H1 (cell line): ENCODE data around the gene PLA2G4D. TPM values are rescaled to one million over a fixed set of nuclear protein-coding genes. Genes with fewer than 3 reads are reported as not detected.

Experiments used
- CTCF ChIA-PET: fragments of 300-600 bp; sonication (Branson Sonifier 250); formaldehyde crosslinking; loops from one replicate; lab custom pipeline; 2021; ENCODE audit not compliant: partially characterized antibody; lab: Charles Lee
- POLR2A ChIA-PET: fragments of 300-600 bp; sonication (Branson Sonifier 250); formaldehyde crosslinking; loops from one replicate; lab custom pipeline; 2021; ENCODE audit warnings: inconsistent platforms; ENCODE audit not compliant: partially characterized antibody; lab: Charles Lee
- DNase-seq, 2 experiments: peaks; one replicate each; pipeline versions ENCODE4 v3.0.0 to v3.0.0-alpha.2; 2010 to 2022; ENCODE audit warnings: low spot score in 2 of 2, low read depth in 1 of 2, mixed read lengths in 1 of 2
- FAIRE-seq: peaks from 2 replicates; lab custom pipeline; 2011; peaks lifted over from hg19 to GRCh38; lab: Jason Lieb, UNC
- H2AFZ ChIP-seq: 2 replicates; pipeline ENCODE4 v1.8.1; 2012; ENCODE audit warnings: low read length, inconsistent platforms
- H2AK5ac ChIP-seq: 2 replicates; pipeline ENCODE4 v1.6.1; 2013; ENCODE audit warnings: low read depth, low read length
- H2BK120ac ChIP-seq: replicated peaks from 2 replicates; pipeline ENCODE3; 2013; ENCODE audit warnings: low read depth, low read length, inconsistent platforms
- H2BK12ac ChIP-seq: 2 replicates; pipeline ENCODE4 v1.6.1; 2013; ENCODE audit warnings: low read depth, low read length
- H2BK15ac ChIP-seq: 2 replicates; pipeline ENCODE4 v1.6.1; 2013; ENCODE audit warnings: low read length
- H2BK20ac ChIP-seq: 2 replicates; pipeline ENCODE4 v1.6.1; 2013; ENCODE audit warnings: low read length
- H2BK5ac ChIP-seq: 2 replicates; pipeline ENCODE4 v1.6.1; 2013; ENCODE audit warnings: low read depth, low read length
- H3K14ac ChIP-seq: 2 replicates; pipeline ENCODE4 v1.6.1; 2013; ENCODE audit warnings: inconsistent platforms; ENCODE audit not compliant: insufficient read length
- H3K18ac ChIP-seq: 2 replicates; pipeline ENCODE4 v1.6.1; 2013; ENCODE audit warnings: low read length; ENCODE audit errors: extremely low read depth
- H3K23ac ChIP-seq: 2 replicates; pipeline ENCODE4 v1.6.1; 2013; ENCODE audit warnings: inconsistent platforms; ENCODE audit not compliant: insufficient read length
- H3K23me2 ChIP-seq: 2 replicates; pipeline ENCODE4 v1.6.1; 2013; ENCODE audit warnings: low read depth, low read length
- H3K27ac ChIP-seq: 2 replicates; pipeline ENCODE4 v1.6.1; 2011; ENCODE audit warnings: low read depth, low read length, inconsistent platforms
- H3K27me3 ChIP-seq, 4 experiments: replicated peaks in 1 of 4; 1 replicate in 1 of 4; 2 replicates in 3 of 4; pipeline versions ENCODE4 v1.6.1 to v1.8.1; 2011 to 2013; ENCODE audit warnings: low read length in 3 of 4, mild to moderate bottlenecking in 3 of 4, inconsistent platforms in 2 of 4, mixed read lengths in 2 of 4, moderate library complexity in 1 of 4; ENCODE audit not compliant: control insufficient read depth in 3 of 4, insufficient read depth in 3 of 4; ENCODE audit errors: extremely low read depth in 1 of 4
- H3K36me3 ChIP-seq, 4 experiments: 2 replicates each; pipeline versions ENCODE4 v1.6.1 to v1.8.1; 2011 to 2013; ENCODE audit warnings: mild to moderate bottlenecking in 4 of 4, low read length in 3 of 4, moderate library complexity in 2 of 4, control low read depth in 1 of 4, inconsistent platforms in 1 of 4; ENCODE audit not compliant: insufficient read depth in 4 of 4, control insufficient read depth in 2 of 4
- H3K4ac ChIP-seq: replicated peaks from 2 replicates; pipeline ENCODE3; 2013; ENCODE audit warnings: low read length, low read depth, mixed read lengths, inconsistent platforms; ENCODE audit not compliant: insufficient read length
- H3K4me1 ChIP-seq, 4 experiments: replicated peaks in 1 of 4; 1 replicate in 1 of 4; 2 replicates in 3 of 4; pipeline versions ENCODE4 v1.6.1 to v1.8.1; 2011 to 2013; ENCODE audit warnings: low read length in 3 of 4, inconsistent platforms in 2 of 4, mixed read lengths in 1 of 4; ENCODE audit not compliant: insufficient read depth in 4 of 4, control insufficient read depth in 3 of 4
- H3K4me2 ChIP-seq, 2 experiments: 2 replicates each; pipeline versions ENCODE4 v1.6.1 to v1.8.1; 2011 to 2013; ENCODE audit warnings: low read depth in 2 of 2, low read length in 2 of 2, control low read depth in 1 of 2, inconsistent platforms in 1 of 2, mild to moderate bottlenecking in 1 of 2; ENCODE audit not compliant: insufficient read depth in 1 of 2
- H3K4me3 ChIP-seq, 4 experiments: fragments of 200-600, 300-600 bp in 1 of 4; sonication (generic), shearing (Covaris generic), sonication (Bioruptor Twin) in 1 of 4; 2 replicates each; pipeline versions ENCODE4 v1.5.1 to v1.8.1; 2011 to 2016; ENCODE audit warnings: low read length in 4 of 4, low read depth in 3 of 4, control low read depth in 2 of 4, inconsistent platforms in 2 of 4, mild to moderate bottlenecking in 2 of 4, mixed read lengths in 1 of 4, moderate library complexity in 1 of 4; ENCODE audit not compliant: insufficient read depth in 2 of 4; ENCODE audit errors: extremely low read depth in 1 of 4
- H3K56ac ChIP-seq: replicated peaks from 2 replicates; pipeline ENCODE3; 2013; ENCODE audit warnings: low read depth, mild to moderate bottlenecking, mixed read lengths, low read length, inconsistent platforms; ENCODE audit not compliant: insufficient read length
- H3K79me1 ChIP-seq: 2 replicates; pipeline ENCODE4 v1.6.1; 2013; ENCODE audit warnings: low read depth, low read length, control low read depth
- H3K79me2 ChIP-seq, 2 experiments: 2 replicates each; pipeline versions ENCODE4 v1.6.1 to v1.8.1; 2012 to 2013; ENCODE audit warnings: low read length in 2 of 2, mild to moderate bottlenecking in 2 of 2, inconsistent platforms in 1 of 2; ENCODE audit not compliant: insufficient read depth in 2 of 2, control insufficient read depth in 1 of 2
- H3K9ac ChIP-seq, 4 experiments: replicated peaks in 1 of 4; 1 replicate in 1 of 4; 2 replicates in 3 of 4; pipeline versions ENCODE4 v1.6.1 to v1.8.1; 2011 to 2013; ENCODE audit warnings: low read depth in 3 of 4, low read length in 3 of 4, control low read depth in 2 of 4, mild to moderate bottlenecking in 2 of 4, moderate library complexity in 2 of 4, inconsistent platforms in 1 of 4; ENCODE audit errors: extremely low read depth in 1 of 4
- H3K9me3 ChIP-seq, 2 experiments: 2 replicates each; pipeline versions ENCODE4 v1.6.1 to v1.8.1; 2012 to 2013; ENCODE audit warnings: mild to moderate bottlenecking in 2 of 2, moderate library complexity in 2 of 2, control low read depth in 1 of 2, inconsistent platforms in 1 of 2, low read depth in 1 of 2, low read length in 1 of 2, mixed read lengths in 1 of 2; ENCODE audit not compliant: insufficient read depth in 2 of 2
- H4K20me1 ChIP-seq, 2 experiments: replicated peaks in 1 of 2; 2 replicates each; pipeline versions ENCODE3 to v1.8.1; 2011 to 2013; ENCODE audit warnings: inconsistent platforms in 2 of 2, low read length in 2 of 2, mild to moderate bottlenecking in 1 of 2; ENCODE audit not compliant: insufficient read depth in 2 of 2, control insufficient read depth in 1 of 2
- H4K5ac ChIP-seq: 2 replicates; pipeline ENCODE4 v1.6.1; 2013; ENCODE audit warnings: low read length, low read depth, mixed read lengths, inconsistent platforms; ENCODE audit not compliant: insufficient read length
- H4K8ac ChIP-seq: 2 replicates; pipeline ENCODE4 v1.8.0; 2013; ENCODE audit warnings: mild to moderate bottlenecking, moderate library complexity, low read length, inconsistent platforms; ENCODE audit not compliant: insufficient read depth; ENCODE audit errors: extremely low read depth
- H4K91ac ChIP-seq: replicated peaks from 2 replicates; pipeline ENCODE3; 2013; ENCODE audit warnings: low read length, mixed read lengths, inconsistent platforms; ENCODE audit not compliant: insufficient read length
- CBX5 ChIP-seq: fragments of 300-800, 300-1000 bp; sonication (generic); IDR thresholded peaks from 2 replicates; pipeline ENCODE4 v1.7.1; 2016; ENCODE audit warnings: antibody characterized with exemption, low read length, low read depth
- CREB1 ChIP-seq: IDR thresholded peaks from 2 replicates; pipeline ENCODE4 v1.6.1; 2012; ENCODE audit warnings: inconsistent platforms
- TAF1 ChIP-seq: IDR thresholded peaks from 2 replicates; pipeline ENCODE4 v1.6.1; 2011; ENCODE audit warnings: mild to moderate bottlenecking, low read depth, low read length
- TCF12 ChIP-seq: IDR thresholded peaks from 2 replicates; pipeline ENCODE4 v1.6.1; 2011; ENCODE audit warnings: low read depth, mild to moderate bottlenecking, low read length
- WGBS, 2 experiments: shearing (Covaris generic) in 1 of 2; methylation state at CpG; one replicate each; pipeline versions ENCODE4 v1.1.6 to v1.1.7; 2013 to 2015; ENCODE audit warnings: low lambda C conversion rate in 2 of 2, mixed read lengths in 2 of 2, inconsistent platforms in 1 of 2, low coverage in 1 of 2, missing lambda C conversion rate in 1 of 2; ENCODE audit not compliant: insufficient replicate concordance in 2 of 2, insufficient coverage in 1 of 2, insufficient read length in 1 of 2; ENCODE audit errors: extremely low coverage in 1 of 2, missing lambda C conversion rate in 1 of 2; 5-methylcytosine and 5-hydroxymethylcytosine counted together
- polyA plus RNA-seq, 7 experiments: library from polyadenylated mRNA; depleted of rRNA in 3 of 7; stranded (reverse) in 5 of 7; unstranded in 2 of 7; fragments of >200 nt in 5 of 7; fragments of 200-250 nt in 2 of 7; gene quantifications; 1 replicate in 5 of 7; 2 replicates in 1 of 7; 4 replicates in 1 of 7; pipeline versions ENCODE4 v1.2.1 to v1.2.3, GENCODE V29; 2011 to 2013; ENCODE audit warnings: missing spikeins in 2 of 7, mixed read lengths in 2 of 7
- total RNA-seq: library from RNA; stranded (reverse); fragmentation: NEBNext Ultra II Directional; extraction: Animal tissue kit (Norgen Biotek cat#: 25700); gene quantifications from 2 replicates; pipeline ENCODE4 v1.2.1, GENCODE V29; 2021

Gene PLA2G4D
- total and polyA plus RNA-seq, 2 of the 8 experiments (the other 6 are each of a cell fraction or from before 2014, with no cell fraction given), result 0.07 to 0.18 TPM

GRCh38 chr15:42080186-42080918, 14.0 kb downstream of the PLA2G4D start:
- no peak overlapping the region for H3K14ac ChIP-seq
- H3K23ac ChIP-seq, result no peak overlapping the region
- ChIA-PET CTCF (interaction anchor here (0.6 to 14.0 kb wide), 11 partner anchors 12 to 425 kb away, joined by 3 to 425 read pairs (median 31); partner anchors contain the start of gene PLA2G4D), POLR2A (interaction anchor here (1.0 to 1.1 kb wide), 2 partner anchors 13 to 52 kb away, joined by 3 read pairs; no protein-coding TSS in a partner anchor)
- no peaks in the 10 kb centered on the region for H3K79me2 ChIP-seq
- H4K8ac ChIP-seq, result peak overlapping the region; percentile 71; the same call in 1 of the 2 replicates
- no peak overlapping the region for H2AFZ ChIP-seq
- no peak overlapping the region for H3K27ac ChIP-seq
- no peak overlapping the region for H3K9ac ChIP-seq
- DNase-seq (peak in 1 of 2 experiments; percentile 62), FAIRE-seq (peak; percentile 48)
- no peaks in the 10 kb centered on the region for H4K20me1 ChIP-seq
- WGBS, 2 experiments, result 31% methylated on average over 18 of the region's 18 CpGs; no CpG with 5 or more reads in 1 of the 2 experiments
- H3K27me3 ChIP-seq, result no peaks in the 10 kb centered on the region
- no peaks in the 10 kb centered on the region for H3K36me3 ChIP-seq
- H3K79me1 ChIP-seq, result no peaks in the 10 kb centered on the region
- no peak overlapping the region for H4K5ac ChIP-seq
- peak overlapping the region; percentile 65; the same call in 1 of the 2 replicates for H2BK15ac ChIP-seq
- H3K4me1 ChIP-seq, result peaks cover 6 to 19% (median 11%) of the 10 kb centered on the region in 4 experiments
- H2BK5ac ChIP-seq, result peak overlapping the region; percentile 44; the same call in 1 of the 2 replicates
- H2BK20ac ChIP-seq, result peak overlapping the region; percentile 83
- H2AK5ac ChIP-seq, result no peak overlapping the region
- H4K91ac ChIP-seq, result no peak overlapping the region
- peak overlapping the region; percentile 58 to 62 for H3K4me2 ChIP-seq
- TF ChIP-seq CBX5 (no peak), TAF1 (0 out of 2 replicates have a peak, but pooled peaks have one; percentile 42), TCF12 (0 out of 2 replicates have a peak, but pooled peaks have one; percentile 23), CREB1 (0 out of 2 replicates have a peak, but pooled peaks have one; percentile 18)
- peak overlapping the region in 3 of 4 experiments; percentile 2 to 26 (median 14); a peak in 3 of 8 replicates for H3K4me3 ChIP-seq
- H3K9me3 ChIP-seq, result no peaks in the 10 kb centered on the region
- peak overlapping the region; percentile 88 for H3K18ac ChIP-seq
- H3K56ac ChIP-seq, result no peak overlapping the region
- H3K4ac ChIP-seq, result peak overlapping the region; percentile 41
- H2BK12ac ChIP-seq, result peak overlapping the region; percentile 91; the same call in 1 of the 2 replicates
- H2BK120ac ChIP-seq, result peak overlapping the region; percentile 75
- no peaks in the 10 kb centered on the region; the same call in 1 of the 2 replicates for H3K23me2 ChIP-seq
